Activated CD4-positive, alpha-beta T cell treated with anti-CD3 and anti-CD28 coated beads for 24 hours (primary cell): Measurements from ENCODE around the gene HOXD3.

Source experiments
- DNase-seq, 2 donors: peaks; one replicate each; pipeline ENCODE4 v3.0.0-alpha.2; 2020; ENCODE audit warnings: low read depth in 2 of 2

The HOXD3 gene

GRCh38 chr2:176156807-176157498 lies at the start of gene HOXD3:
Gene HOXD3 (plus strand): TSS chr2:176157307. CDS start chr2:176169115, 11,808 bp downstream.
- DNase-seq = no peak

- DNase-seq = no peak
Measured at GRCh38 chr2:176107731-176108181, 49.4 kb upstream of the HOXD3 start.

- no peak for DNase-seq
Measured at GRCh38 chr2:176109192-176109901, 47.8 kb upstream of the HOXD3 start.

GRCh38 chr2:176109946-176110345 lies 47.2 kb upstream of the HOXD3 start:
- DNase-seq = no peak

- no peak for DNase-seq
Measured at GRCh38 chr2:176110415-176111308, 46.4 kb upstream of the HOXD3 start.

- DNase-seq = no peak
Measured at GRCh38 chr2:176111309-176111663, 45.8 kb upstream of the HOXD3 start.

- DNase-seq = no peak
Measured at GRCh38 chr2:176111846-176112374, 45.2 kb upstream of the HOXD3 start.

- DNase-seq = no peak
Measured at GRCh38 chr2:176112375-176113302, 44.5 kb upstream of the HOXD3 start.

- no peak for DNase-seq
Measured at GRCh38 chr2:176114120-176114929, 42.8 kb upstream of the HOXD3 start.

GRCh38 chr2:176114930-176115625 lies 42.0 kb upstream of the HOXD3 start:
- DNase-seq = no peak

- no peak for DNase-seq
Measured at GRCh38 chr2:176115883-176116813, 41.0 kb upstream of the HOXD3 start, which contains the start of gene HOXD10. Gene HOXD10 (plus strand): TSS chr2:176116778. CDS start chr2:176116834, 56 bp downstream.

GRCh38 chr2:176117162-176117822 lies 39.8 kb upstream of the HOXD3 start:
- no peak for DNase-seq

GRCh38 chr2:176117823-176118371 lies 39.2 kb upstream of the HOXD3 start:
- no peak for DNase-seq

- DNase-seq = no peak
Measured at GRCh38 chr2:176118601-176119339, 38.3 kb upstream of the HOXD3 start.

- DNase-seq = no peak
Measured at GRCh38 chr2:176120364-176121189, 36.5 kb upstream of the HOXD3 start.
